ENCODE measurements around the gene SERAC1.

DNA sequence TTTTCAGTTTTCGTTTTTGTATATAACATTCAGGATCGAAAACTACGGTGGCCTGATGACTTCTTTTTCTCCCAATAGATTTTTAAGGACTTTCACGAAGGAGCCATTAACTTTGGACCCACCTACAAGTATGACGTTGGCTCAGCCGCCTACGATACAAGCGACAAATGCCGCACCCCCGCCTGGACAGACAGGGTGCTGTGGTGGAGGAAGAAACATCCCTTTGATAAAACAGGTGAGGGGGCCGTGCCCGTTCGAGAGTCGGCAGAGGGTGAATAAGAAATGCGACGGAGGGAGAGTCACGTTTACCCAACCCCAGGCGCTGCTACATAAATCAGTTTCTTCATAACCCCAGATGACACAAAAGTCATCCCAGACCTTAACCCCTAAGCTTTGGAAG is 91.5 kb downstream of the SERAC1 start:
- TF ChIP-seq POLR2A (IDR thresholded peaks at IDR 0.05) (no peak), EP300 (IDR thresholded peaks at IDR 0.05) (no peak)
- TF ChIP-seq, protein P1, sequence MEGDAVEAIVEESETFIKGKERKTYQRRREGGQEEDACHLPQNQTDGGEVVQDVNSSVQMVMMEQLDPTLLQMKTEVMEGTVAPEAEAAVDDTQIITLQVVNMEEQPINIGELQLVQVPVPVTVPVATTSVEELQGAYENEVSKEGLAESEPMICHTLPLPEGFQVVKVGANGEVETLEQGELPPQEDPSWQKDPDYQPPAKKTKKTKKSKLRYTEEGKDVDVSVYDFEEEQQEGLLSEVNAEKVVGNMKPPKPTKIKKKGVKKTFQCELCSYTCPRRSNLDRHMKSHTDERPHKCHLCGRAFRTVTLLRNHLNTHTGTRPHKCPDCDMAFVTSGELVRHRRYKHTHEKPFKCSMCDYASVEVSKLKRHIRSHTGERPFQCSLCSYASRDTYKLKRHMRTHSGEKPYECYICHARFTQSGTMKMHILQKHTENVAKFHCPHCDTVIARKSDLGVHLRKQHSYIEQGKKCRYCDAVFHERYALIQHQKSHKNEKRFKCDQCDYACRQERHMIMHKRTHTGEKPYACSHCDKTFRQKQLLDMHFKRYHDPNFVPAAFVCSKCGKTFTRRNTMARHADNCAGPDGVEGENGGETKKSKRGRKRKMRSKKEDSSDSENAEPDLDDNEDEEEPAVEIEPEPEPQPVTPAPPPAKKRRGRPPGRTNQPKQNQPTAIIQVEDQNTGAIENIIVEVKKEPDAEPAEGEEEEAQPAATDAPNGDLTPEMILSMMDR (IDR thresholded peaks at IDR 0.05) = no peak

All from tibial nerve (tissue), 4 donors.